MM.1S (cell line): ENCODE measurements around the gene IGF2BP3.

Source experiments
- DNase-seq: peaks from one replicate; pipeline ENCODE4 v3.0.0-alpha.2; 2015
- H2AFZ ChIP-seq: fragments of 300-600 bp; sonication (generic); 2 replicates; pipeline ENCODE4 v1.6.0; 2016; ENCODE audit warnings: antibody characterized with exemption, low read length
- H3F3A ChIP-seq: fragments of 300-600 bp; sonication (generic); 2 replicates; pipeline ENCODE4 v1.6.1; 2016; ENCODE audit warnings: mild to moderate bottlenecking, antibody characterized with exemption, low read length, moderate library complexity, mixed read lengths; ENCODE audit not compliant: insufficient read depth
- H3K27ac ChIP-seq: fragments of 300-600 bp; sonication (generic); 2 replicates; pipeline ENCODE4 v1.5.1; 2016; ENCODE audit warnings: mild to moderate bottlenecking, low read length
- H3K27me3 ChIP-seq: fragments of 300-600 bp; sonication (generic); replicated peaks from 2 replicates; pipeline ENCODE4 v1.6.0; 2016; ENCODE audit warnings: low read length; ENCODE audit not compliant: insufficient read depth
- H3K36me3 ChIP-seq: fragments of 300-600 bp; sonication (generic); replicated peaks from 2 replicates; pipeline ENCODE4 v1.6.1; 2016; ENCODE audit warnings: mild to moderate bottlenecking, low read length, mixed read lengths; ENCODE audit not compliant: insufficient read depth
- H3K4me1 ChIP-seq: fragments of 300-600 bp; sonication (generic); 2 replicates; pipeline ENCODE4 v1.6.1; 2016; ENCODE audit warnings: low read length, mixed read lengths
- H3K4me2 ChIP-seq: fragments of 300-600 bp; sonication (generic); 2 replicates; pipeline ENCODE4 v1.6.0; 2016; ENCODE audit warnings: low read depth, low read length
- H3K4me3 ChIP-seq: fragments of 300-600 bp; sonication (generic); 2 replicates; pipeline ENCODE4 v1.5.1; 2016; ENCODE audit warnings: low read length, mixed read lengths
- H3K79me2 ChIP-seq: fragments of 300-600 bp; sonication (generic); 2 replicates; pipeline ENCODE4 v1.6.1; 2016; ENCODE audit warnings: mixed run types, low read length, mixed read lengths
- H3K9ac ChIP-seq: fragments of 300-600 bp; sonication (generic); 2 replicates; pipeline ENCODE4 v1.6.1; 2016; ENCODE audit warnings: low read length, mixed read lengths
- H3K9me2 ChIP-seq: fragments of 300-600 bp; sonication (generic); replicated peaks from 2 replicates; pipeline ENCODE4 v1.6.1; 2016; ENCODE audit warnings: mild to moderate bottlenecking, low read length, mixed read lengths; ENCODE audit not compliant: insufficient read depth
- H3K9me3 ChIP-seq: fragments of 300-600 bp; sonication (generic); replicated peaks from 2 replicates; pipeline ENCODE4 v1.6.1; 2016; ENCODE audit warnings: mild to moderate bottlenecking, low read length, mixed read lengths; ENCODE audit not compliant: insufficient read depth
- H4K20me1 ChIP-seq: fragments of 300-600 bp; sonication (generic); 2 replicates; pipeline ENCODE4 v1.6.1; 2016; ENCODE audit warnings: mild to moderate bottlenecking, low read length, moderate library complexity, mixed read lengths; ENCODE audit not compliant: insufficient read depth
- CTCF ChIP-seq: fragments of 300-600 bp; sonication (generic); IDR thresholded peaks from 2 replicates; pipeline ENCODE4 v1.5.1; 2016; ENCODE audit warnings: antibody characterized with exemption, low read length, mixed read lengths
- EZH2 ChIP-seq: fragments of 300-600 bp; sonication (generic); optimal IDR thresholded peaks from 2 replicates; pipeline ENCODE3; 2017; ENCODE audit warnings: low read depth, mild to moderate bottlenecking, antibody characterized with exemption, low read length, mixed read lengths
- EZH2phosphoT487 ChIP-seq: fragments of 300-600 bp; sonication (generic); IDR thresholded peaks from 2 replicates; pipeline ENCODE4 v1.6.1; 2018; ENCODE audit warnings: antibody characterized with exemption, low read length

IGF2BP3 gene

DNA sequence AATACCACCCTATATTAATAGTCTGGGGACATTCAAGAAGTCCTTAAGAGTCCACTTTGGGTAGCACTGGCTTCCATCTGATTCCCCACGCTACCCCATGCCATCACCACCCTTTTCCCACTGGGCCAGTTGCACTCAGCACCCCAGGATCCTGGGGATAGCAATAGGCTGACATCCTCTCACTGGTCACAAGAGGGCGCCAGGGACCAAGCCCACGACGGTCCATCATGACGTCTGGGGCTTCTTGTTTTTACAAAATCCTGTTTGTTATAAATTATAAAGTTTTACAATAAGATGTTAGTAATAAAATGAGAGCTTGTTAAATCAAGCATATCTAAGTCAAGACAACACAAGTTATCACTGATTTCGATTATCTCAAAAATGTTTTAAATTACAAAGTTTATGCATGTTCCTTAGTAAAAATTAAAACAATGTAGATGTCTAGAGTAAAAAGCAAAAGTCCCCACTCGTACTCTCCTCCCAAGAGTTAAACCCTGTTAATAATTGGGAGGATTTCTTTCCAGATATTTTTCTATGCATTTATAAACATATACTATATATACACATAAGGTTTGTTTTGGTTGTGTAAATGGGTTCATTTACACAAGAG, 208.3 kb downstream of the IGF2BP3 start:
- Histone ChIP-seq H3K79me2 (no peaks in the 10 kb centered on the region), H3K9ac (no peak overlapping the region), H3K4me2 (peak overlapping the region; percentile 24), H3K36me3 (no peaks in the 10 kb centered on the region), H3F3A (no peaks in the 10 kb centered on the region), H3K4me1 (no peaks in the 10 kb centered on the region), H3K9me2 (no peaks in the 10 kb centered on the region), H4K20me1 (no peaks in the 10 kb centered on the region), H3K4me3 (peak overlapping the region; percentile 21; the same call in 1 of the 2 replicates), H2AFZ (peak overlapping the region; percentile 46), H3K9me3 (no peaks in the 10 kb centered on the region), H3K27ac (no peak overlapping the region), H3K27me3 (no peaks in the 10 kb centered on the region)
- DNase-seq = peak; percentile 75
- TF ChIP-seq CTCF (peak; percentile 90), EZH2phosphoT487 (no peak)

GRCh38 chr7:23260371-23260770, 209.9 kb downstream of the IGF2BP3 start:
- Histone ChIP-seq H3K4me2 (no peak overlapping the region), H3F3A (no peaks in the 10 kb centered on the region), H3K36me3 (no peaks in the 10 kb centered on the region), H3K79me2 (no peaks in the 10 kb centered on the region), H4K20me1 (no peaks in the 10 kb centered on the region), H3K9me2 (no peaks in the 10 kb centered on the region), H3K9ac (no peak overlapping the region), H3K4me1 (no peaks in the 10 kb centered on the region), H3K9me3 (no peaks in the 10 kb centered on the region), H3K27ac (no peak overlapping the region), H3K27me3 (no peaks in the 10 kb centered on the region), H2AFZ (no peak overlapping the region), H3K4me3 (no peak overlapping the region)
- TF ChIP-seq EZH2 (no peak), EZH2phosphoT487 (no peak), CTCF (no peak)
- no peak for DNase-seq
